Endothelial cell of hepatic sinusoid (primary cell): Measurements from ENCODE around the gene DMBX1.

Experiments used
- in situ Hi-C: cut with HindIII; loops from 2 replicates; pipeline ENCODE4 v1.10.0; 2017; ENCODE audit warnings: low sequenced_read_pairs

Gene DMBX1

DNA sequence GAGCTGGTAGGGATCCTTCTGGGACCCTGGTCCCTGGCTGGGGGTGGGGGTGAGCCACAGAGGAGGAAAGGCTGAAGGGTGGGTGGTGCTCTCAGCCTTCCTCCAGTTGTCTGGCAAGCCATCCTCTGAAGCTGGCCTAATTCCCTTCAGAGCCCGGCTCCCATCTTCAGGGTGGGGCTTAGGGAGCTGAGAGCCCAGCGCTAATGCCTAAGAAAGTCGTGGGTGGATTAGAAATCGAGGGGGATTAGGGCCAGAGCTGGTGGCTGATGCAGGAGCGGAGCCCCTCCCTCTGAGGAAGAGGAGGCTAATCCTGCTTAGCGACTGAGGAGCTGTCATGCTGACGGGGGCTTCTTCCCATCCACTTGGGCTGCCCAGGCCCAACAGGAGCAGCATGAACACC lies 30.8 kb upstream of the DMBX1 start:
- in situ Hi-C loops: no loop called here

DNA sequence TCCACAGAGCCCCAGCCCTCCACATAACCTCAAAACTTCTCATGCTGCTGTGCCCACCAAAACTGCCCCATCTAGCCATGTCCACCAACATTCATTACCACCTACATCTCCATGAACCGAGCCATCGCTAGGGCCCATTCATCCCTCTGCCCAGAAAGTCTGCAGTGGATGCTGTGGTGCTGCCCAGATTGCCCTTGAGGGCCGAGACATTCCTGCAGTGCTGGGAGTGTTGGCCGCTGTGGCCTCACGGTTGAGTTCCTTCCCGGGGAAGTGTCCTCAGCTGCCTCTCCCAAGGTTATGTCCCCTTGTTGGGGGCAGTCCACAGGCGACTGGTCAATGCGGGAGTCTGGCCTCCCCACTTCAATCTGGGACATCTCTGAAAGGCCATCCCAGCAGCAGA lies 30.3 kb upstream of the DMBX1 start:
- in situ Hi-C loops: no loop called here

- in situ Hi-C loops: no loop called here
Measured at GRCh38 chr1:46461017-46461808, 28.4 kb upstream of the DMBX1 start.

GRCh38 chr1:46461809-46462448 lies 27.7 kb upstream of the DMBX1 start:
- in situ Hi-C loops: no loop called here

GRCh38 chr1:46464013-46464548 lies 25.6 kb upstream of the DMBX1 start:
- in situ Hi-C loops: no loop called here

GRCh38 chr1:46464915-46465314 lies 24.7 kb upstream of the DMBX1 start:
- in situ Hi-C loops: no loop called here

GRCh38 chr1:46465981-46466476 lies 23.6 kb upstream of the DMBX1 start:
- in situ Hi-C loops: no loop called here

DNA sequence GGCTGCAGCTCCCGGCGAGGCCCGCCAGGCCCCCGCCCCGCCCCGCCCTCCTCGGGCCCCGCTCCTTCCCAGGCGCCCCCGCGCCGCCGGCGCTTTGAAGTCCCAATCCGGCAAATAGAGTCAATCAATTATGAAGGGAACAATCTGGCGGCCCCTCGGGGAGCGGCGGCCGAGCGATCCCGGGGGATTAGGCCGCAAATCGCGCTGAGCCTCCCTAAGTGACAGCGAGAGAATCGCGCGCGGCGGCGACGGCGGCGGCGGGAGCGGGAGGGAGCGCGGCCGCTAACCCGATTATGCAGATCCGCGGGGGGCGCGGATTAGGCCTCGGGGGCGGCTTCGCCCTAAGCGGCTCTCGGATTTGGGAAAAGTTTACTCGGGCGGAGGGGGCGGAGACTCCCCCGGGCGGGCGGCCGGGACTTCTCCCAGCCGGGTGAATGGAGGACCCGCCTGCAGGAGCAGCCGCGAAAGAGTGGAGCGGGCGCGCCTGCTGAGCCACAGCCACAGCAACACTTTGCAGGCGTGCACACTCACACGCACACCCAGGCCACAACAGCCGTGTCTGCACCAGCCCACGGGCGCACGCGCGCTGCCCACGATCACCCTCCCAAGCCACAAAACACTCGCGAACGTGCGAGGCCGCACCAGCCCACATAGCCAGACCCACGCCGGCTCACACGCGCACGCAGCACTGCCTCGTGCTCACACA lies 23.0 kb upstream of the DMBX1 start:
- in situ Hi-C loops: no loop called here

GRCh38 chr1:46467183-46467504 lies 22.5 kb upstream of the DMBX1 start:
- in situ Hi-C loops: no loop called here

DNA sequence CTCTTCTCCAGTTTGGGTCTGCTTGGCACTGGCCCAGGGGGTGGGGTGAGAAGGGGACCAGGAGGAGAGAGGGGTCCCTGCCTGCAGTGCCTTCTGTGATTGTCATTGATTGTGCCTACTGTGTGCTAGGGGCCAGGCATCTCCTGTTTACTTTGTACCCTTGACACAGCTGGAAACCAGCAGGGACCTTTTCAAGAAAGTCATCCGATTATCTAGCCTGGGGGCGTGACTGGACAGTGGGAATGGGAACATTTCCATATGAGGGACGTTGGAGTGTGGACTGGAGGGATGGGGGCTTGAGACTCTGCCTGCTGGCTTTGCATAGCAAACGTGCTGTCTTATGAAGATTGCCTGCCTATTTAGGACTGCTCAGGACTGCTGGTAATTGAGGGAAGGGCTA lies 19.8 kb upstream of the DMBX1 start:
- in situ Hi-C loops: no loop called here

GRCh38 chr1:46471848-46472492 lies 17.7 kb upstream of the DMBX1 start:
- in situ Hi-C loops: no loop called here

- in situ Hi-C loops: no loop called here
Measured at GRCh38 chr1:46472498-46473181, 17.0 kb upstream of the DMBX1 start.

DNA sequence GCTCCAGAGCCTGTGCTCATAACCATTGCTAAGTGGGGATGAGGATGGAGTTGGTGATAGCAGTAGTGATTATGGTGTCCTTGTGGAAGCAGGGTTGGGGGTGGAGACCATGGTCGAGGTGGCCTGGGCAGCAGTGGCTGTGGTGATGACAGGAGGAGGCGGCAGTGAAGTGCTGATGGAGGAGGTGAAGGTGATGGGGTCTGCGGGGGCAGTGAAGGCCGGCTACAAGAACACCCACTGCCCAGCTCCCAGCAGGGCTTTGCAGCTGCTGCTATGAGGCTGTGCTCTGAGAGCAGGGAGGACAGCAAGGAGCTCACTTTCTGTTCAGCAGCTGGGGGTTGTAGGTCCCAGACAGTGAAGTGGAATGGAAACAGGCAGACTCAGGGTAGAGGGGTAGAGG lies 15.6 kb upstream of the DMBX1 start:
- in situ Hi-C loops: no loop called here

DNA sequence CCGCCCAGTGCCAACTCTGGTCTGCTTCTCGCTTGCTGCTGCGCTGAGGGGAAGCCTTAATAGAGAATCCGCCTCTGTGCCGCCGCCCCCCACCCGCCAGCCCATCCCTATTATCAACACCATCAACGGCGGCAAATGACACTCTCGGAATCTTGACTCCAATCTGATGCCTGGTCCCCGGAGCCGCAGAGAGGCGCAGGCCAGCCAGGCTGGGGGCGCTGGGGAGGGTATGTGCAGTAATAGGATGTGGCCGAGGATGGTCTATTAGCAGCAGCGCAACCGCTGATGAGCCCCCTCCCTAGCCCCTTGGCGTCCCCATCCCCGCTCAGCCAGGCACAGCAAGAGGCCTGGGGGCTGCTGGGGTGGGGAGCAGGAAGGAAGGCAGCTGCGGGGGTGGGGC lies 15.1 kb upstream of the DMBX1 start:
- in situ Hi-C loops: no loop called here

GRCh38 chr1:46476673-46477072 lies 13.0 kb upstream of the DMBX1 start:
- in situ Hi-C loops: loop anchor here (5.0 kb wide), 1 partner anchor 46 kb away; no protein-coding TSS in a partner anchor

GRCh38 chr1:46477153-46477929 lies 12.3 kb upstream of the DMBX1 start:
- in situ Hi-C loops: loop anchor here (5.0 kb wide), 1 partner anchor 45 kb away; no protein-coding TSS in a partner anchor

DNA sequence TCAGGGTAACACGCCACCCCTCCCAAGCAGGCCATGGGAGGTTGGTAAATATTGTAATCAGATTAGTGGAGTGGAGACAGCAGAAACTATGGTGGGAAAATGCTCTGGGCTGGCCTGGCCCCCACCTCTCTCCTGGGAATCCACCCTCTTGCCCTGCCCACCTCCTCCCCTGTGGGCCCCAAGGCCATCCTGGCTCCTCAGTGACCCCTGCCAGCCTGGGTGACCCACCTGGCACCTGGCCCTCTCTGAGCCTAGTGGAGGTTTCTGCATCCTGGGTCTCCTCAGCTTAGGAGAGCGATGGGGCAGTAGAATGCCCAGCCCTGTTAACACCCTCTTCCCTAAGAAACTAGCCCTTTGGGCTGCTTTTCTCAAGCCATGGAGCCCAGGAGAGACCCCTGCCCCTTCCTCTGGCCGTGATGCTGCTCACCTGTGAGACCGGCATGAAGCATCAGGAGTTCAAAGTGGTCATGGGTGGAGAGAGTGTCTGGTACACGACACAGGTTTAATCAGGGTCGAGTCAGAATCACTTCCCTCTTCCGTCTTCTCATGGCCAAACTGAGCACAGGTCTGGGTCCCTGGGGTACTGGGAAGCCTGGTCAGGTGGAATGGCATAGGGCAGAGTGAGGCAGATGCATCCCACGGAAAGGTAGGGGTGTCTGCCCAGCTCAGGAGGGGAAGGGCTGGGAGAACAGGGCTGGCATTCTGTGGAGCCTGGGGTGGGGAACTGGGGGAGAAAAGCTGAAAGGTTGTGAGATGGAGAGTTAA lies 10.7 kb upstream of the DMBX1 start:
- in situ Hi-C loops: loop anchor here (5.0 kb wide), 1 partner anchor 43 kb away; no protein-coding TSS in a partner anchor

DNA sequence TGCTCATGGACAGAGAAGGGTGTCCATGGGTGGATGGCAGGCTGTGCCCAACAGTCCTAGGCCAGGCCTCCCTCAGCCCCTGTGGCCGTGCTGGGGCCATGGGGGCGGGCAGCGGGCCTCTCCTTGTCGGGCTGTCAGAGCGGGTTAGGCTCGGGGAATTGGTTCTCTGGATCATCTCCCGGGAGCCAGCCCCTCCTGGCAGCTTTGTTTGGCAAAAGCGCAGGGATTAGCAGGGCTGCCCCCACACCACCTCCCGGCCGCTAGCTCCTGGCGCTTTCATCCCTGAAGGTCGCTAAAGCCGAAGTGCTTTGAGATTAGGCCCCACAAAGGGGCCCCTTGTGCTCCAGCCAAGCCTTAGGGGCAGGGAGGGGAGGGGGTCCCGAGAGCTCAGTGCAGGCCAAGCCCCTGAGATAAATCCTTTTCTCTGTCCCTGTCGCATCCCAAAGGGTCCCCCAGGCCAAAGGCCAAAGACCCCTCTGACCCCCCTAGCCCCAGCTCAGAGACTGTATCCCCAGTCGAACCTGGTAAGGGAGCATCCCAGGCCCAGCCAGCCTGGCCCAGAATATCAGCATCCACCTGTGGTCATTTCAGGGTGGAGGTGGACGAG lies 9.8 kb upstream of the DMBX1 start:
- in situ Hi-C loops: loop anchor here (5.0 kb wide), 1 partner anchor 42 kb away; no protein-coding TSS in a partner anchor
